ENCODE results near the gene PROC. TPM values are rescaled to one million over a fixed set of nuclear protein-coding genes. Genes with fewer than 3 reads are reported as not detected.
A peak's percentile ranks its signal among the peaks of the same experiment; 100 is the strongest.

The PROC gene
- total and polyA plus RNA-seq, 2 of the 8 experiments (the other 6 are each of a cell fraction or from before 2014, with no cell fraction given): 1.5 to 1.6 TPM

- no peak overlapping the region for H2BK5ac ChIP-seq (ENCODE audit: low read depth, low read length)
- no peak overlapping the region for H2BK120ac ChIP-seq (replicated peaks; ENCODE audit: low read depth, low read length)
- no peak overlapping the region for H3K27ac ChIP-seq (ENCODE audit: low read depth, low read length)
- no peaks in the 10 kb centered on the region for H3K79me2 ChIP-seq (ENCODE audit: control insufficient read depth in 1 of 2, insufficient read depth in 2 of 2, low read length in 2 of 2)
- H3K4ac ChIP-seq (replicated peaks; ENCODE audit: insufficient read length, low read depth, low read length): no peak overlapping the region
- FAIRE-seq (no peak), DNase-seq (ENCODE audit: low read depth in 1 of 2, low spot score in 2 of 2) (peak in 1 of 2 experiments; percentile 41)
- TF ChIP-seq SUZ12 (IDR thresholded peaks at IDR 0.05; ENCODE audit: low read length): no peak
- H3K9me3 ChIP-seq (ENCODE audit: insufficient read depth in 2 of 2, low read depth in 1 of 2, low read length in 1 of 2): 0 out of 4 replicates have a peak, but pooled peaks cover 0 to 2% of the 10 kb centered on the region in 2 experiments
- H3K23me2 ChIP-seq (ENCODE audit: low read depth, low read length): no peaks in the 10 kb centered on the region
- no peak overlapping the region for H3K23ac ChIP-seq (ENCODE audit: insufficient read length)
- ChIA-PET CTCF (ENCODE audit: partially characterized antibody) (interaction anchor here (0.8 to 7.6 kb wide), 10 partner anchors 10 to 113 kb away, joined by 3 to 46 read pairs (median 5); no protein-coding TSS in a partner anchor), POLR2A (ENCODE audit: partially characterized antibody) (interaction anchor here (1.2 kb wide), 2 partner anchors 8 to 43 kb away, joined by 3 to 4 read pairs; no protein-coding TSS in a partner anchor)
- 88% methylated on average over 9 of the region's 9 CpGs; no CpG with 5 or more reads in 1 of the 2 experiments for whole genome bisulfite sequencing, 2 experiments (ENCODE audit: extremely low coverage in 1 of 2, insufficient coverage in 1 of 2, insufficient read length in 1 of 2, insufficient replicate concordance in 2 of 2, low coverage in 1 of 2, low lambda C conversion rate in 2 of 2, missing lambda C conversion rate in 1 of 2)
- no peak overlapping the region for H3K9ac ChIP-seq (replicated peaks in 1 of 4; ENCODE audit: extremely low read depth in 1 of 4, low read depth in 3 of 4, low read length in 3 of 4)
- H3K4me3 ChIP-seq (ENCODE audit: extremely low read depth in 1 of 4, insufficient read depth in 2 of 4, low read depth in 3 of 4, low read length in 4 of 4): no peak overlapping the region
- H3K79me1 ChIP-seq (ENCODE audit: low read depth, low read length): no peaks in the 10 kb centered on the region
- no peak overlapping the region for H2BK15ac ChIP-seq (ENCODE audit: low read length)
- H2BK20ac ChIP-seq (ENCODE audit: low read length): no peak overlapping the region
- H3K14ac ChIP-seq (ENCODE audit: insufficient read length): no peak overlapping the region
- no peak overlapping the region for H3K4me2 ChIP-seq (ENCODE audit: insufficient read depth in 1 of 2, low read depth in 2 of 2, low read length in 2 of 2)
- no peak overlapping the region for H3K18ac ChIP-seq (ENCODE audit: extremely low read depth, low read length)
- no peak overlapping the region for H3K56ac ChIP-seq (replicated peaks; ENCODE audit: insufficient read length, low read depth, low read length)
- H2BK12ac ChIP-seq (ENCODE audit: low read depth, low read length): no peak overlapping the region
- H3K27me3 ChIP-seq (replicated peaks in 1 of 4; ENCODE audit: control insufficient read depth in 3 of 4, extremely low read depth in 1 of 4, insufficient read depth in 3 of 4, low read length in 3 of 4): no peaks in the 10 kb centered on the region
- no peak overlapping the region for H4K91ac ChIP-seq (replicated peaks; ENCODE audit: insufficient read length, low read length)
- H4K20me1 ChIP-seq (replicated peaks in 1 of 2; ENCODE audit: control insufficient read depth in 1 of 2, insufficient read depth in 2 of 2, low read length in 2 of 2): no peaks in the 10 kb centered on the region
- no peak overlapping the region for H4K5ac ChIP-seq (ENCODE audit: insufficient read length, low read depth, low read length)
- no peaks in the 10 kb centered on the region for H3K4me1 ChIP-seq (replicated peaks in 1 of 4; ENCODE audit: control insufficient read depth in 3 of 4, insufficient read depth in 4 of 4, low read length in 3 of 4)
- no peaks in the 10 kb centered on the region for H3K36me3 ChIP-seq (ENCODE audit: control insufficient read depth in 2 of 4, insufficient read depth in 4 of 4, low read length in 3 of 4)
- H4K8ac ChIP-seq (ENCODE audit: extremely low read depth, insufficient read depth, low read length): no peak overlapping the region
- no peak overlapping the region for H2AK5ac ChIP-seq (ENCODE audit: low read depth, low read length)
- no peak overlapping the region for H2AFZ ChIP-seq (ENCODE audit: low read length)
Measured at GRCh38 chr2:127437056-127437455, 18.8 kb downstream of the PROC start.
